Measurements from ENCODE around the gene GPR171. TPM values are rescaled to one million over a fixed set of nuclear protein-coding genes. Genes with fewer than 3 reads are reported as not detected.
"Not testable (repeated sequence)": the region's sequence is repeated elsewhere in the genome, so short reads cannot be mapped to it uniquely, and the experiment has no call there.

Gene GPR171
- total RNA-seq, 1 experiment from 2014 or later = not detected

DNA sequence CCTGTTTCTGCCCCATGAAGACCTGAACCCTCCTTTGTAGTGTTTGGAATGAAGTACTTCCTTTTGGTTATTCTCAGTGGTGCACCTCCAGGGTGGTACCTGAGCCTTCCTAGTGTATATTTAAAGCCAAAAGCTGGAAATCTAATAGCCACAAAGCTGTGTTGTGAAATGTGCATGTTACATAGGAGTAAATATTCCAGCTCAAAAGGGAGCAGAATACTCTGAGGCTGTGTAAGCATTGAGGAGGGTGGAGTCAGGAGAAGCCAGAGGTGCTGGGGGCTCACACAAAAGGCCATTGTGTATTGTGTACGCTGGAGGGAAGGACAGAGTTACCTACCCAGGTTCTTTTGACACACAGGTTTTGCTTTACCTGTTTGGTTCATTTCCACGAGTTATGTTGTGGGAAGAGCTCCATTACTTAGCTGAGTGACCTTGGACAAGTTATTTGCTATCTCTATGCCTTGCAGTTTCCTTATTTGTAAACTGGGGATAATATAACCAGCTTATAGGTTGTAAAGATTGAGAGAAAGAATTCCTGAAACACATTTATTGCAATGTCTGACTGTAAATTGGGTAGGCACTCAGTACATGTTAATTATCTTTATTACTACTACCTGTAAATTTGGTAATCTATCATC, 24.7 kb downstream of the GPR171 start:
- no peak for DNase-seq (ENCODE audit: low spot score)

DNA sequence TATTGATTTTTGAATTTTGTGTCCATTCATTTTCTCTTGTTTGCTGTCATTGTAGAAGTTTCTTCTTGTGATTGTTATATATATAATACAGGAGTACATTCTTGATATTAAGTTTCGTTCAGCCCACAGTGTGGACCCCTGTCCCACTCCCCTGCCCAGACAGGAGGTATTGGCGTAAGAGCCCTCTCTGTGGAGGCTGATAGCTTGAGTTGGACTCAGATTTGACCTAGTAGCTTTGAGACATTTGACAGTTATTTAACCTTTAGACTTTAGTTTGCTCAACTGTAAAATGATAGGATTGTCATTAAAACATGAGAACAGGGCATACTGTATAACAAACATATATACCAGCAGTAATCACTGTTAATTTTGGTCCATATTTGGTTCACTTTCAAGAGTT, 27.1 kb downstream of the GPR171 start:
- DNase-seq (ENCODE audit: low spot score) = no peak

DNA sequence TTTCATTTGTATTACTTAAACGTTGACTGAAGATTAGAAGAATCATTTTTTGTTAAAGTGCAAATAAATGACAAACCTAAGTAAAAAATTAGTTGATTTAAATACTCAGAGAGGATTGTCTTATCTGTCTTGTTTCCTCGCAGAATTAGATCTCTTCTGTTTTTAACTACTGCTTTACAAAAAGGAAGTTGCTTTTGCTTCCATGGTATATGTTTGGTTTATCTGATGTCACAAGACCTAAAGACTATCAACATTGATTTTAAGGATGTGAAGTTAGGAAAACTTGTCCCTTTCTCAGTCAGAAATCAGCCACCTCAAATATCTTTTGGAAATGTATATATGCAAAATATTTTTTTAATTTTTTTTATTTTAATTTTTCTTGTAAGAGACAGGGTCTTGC, 28.7 kb downstream of the GPR171 start:
- no peak for DNase-seq (ENCODE audit: low spot score)

DNA sequence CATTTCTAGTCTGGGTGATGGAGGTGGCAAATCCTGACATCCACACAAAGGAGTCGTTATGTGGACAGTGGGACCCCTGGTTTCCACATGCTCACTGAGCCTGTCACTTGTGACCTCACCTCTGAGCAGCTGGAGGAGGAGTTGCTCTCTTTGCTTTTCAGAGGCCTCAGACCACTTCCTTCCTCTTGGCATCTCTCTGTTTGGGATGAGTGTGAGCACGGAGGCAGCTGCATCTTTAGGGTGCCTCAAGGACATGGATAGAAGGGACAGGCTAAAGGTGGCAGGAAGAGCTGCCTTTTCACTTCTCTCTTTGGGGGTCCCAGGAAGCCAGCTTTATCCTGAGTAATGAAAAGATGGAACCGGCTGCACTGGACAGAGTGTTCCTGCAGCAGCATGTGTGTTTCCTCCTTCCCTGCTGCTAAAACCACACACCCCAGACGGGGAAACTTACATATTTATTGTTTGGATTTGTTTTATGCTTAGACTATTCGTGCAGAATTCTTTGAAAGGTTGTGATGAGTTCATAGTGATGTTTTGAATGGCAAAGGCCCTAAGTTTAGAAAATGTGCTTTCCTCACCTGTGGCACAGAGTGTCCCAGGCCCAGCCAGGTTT, 31.8 kb downstream of the GPR171 start:
- DNase-seq (ENCODE audit: low spot score) = peak; percentile 21

DNA sequence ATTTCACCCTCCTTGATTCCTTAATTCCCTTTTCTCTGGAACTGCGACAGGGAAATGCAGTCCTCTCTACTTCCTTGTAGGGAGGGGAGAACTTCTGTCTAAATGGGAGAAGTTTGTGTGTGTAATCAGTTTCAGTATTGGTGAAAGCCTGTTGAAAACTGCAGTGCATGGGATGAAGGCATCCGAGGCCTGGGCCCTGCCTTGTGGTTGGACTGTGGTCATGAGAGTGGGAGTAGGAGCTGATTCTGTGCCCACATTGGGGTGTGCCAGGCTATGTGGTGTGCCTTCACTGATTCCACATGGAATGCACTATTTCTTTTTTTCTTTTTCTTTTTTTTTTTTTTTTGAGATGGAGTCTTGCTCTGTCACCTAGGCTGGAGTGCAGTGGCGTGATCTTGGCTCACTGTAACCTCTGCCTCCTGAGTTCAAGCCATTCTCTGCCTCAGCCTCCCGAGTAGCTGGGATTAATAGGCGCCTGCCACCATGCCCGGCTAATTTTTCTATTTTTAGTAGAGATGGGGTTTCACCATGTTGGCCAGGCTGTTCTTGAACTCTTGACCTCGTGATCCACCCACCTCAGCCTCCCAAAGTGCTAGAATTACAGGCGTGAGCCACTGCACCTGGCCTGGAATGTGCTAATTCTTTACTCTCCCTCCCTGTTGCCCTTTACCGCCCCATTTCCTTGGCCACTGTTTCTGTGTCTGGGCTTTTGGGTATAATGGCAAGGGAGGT, 32.9 kb downstream of the GPR171 start:
- not testable (repeated sequence) for DNase-seq (ENCODE audit: low spot score)

DNA sequence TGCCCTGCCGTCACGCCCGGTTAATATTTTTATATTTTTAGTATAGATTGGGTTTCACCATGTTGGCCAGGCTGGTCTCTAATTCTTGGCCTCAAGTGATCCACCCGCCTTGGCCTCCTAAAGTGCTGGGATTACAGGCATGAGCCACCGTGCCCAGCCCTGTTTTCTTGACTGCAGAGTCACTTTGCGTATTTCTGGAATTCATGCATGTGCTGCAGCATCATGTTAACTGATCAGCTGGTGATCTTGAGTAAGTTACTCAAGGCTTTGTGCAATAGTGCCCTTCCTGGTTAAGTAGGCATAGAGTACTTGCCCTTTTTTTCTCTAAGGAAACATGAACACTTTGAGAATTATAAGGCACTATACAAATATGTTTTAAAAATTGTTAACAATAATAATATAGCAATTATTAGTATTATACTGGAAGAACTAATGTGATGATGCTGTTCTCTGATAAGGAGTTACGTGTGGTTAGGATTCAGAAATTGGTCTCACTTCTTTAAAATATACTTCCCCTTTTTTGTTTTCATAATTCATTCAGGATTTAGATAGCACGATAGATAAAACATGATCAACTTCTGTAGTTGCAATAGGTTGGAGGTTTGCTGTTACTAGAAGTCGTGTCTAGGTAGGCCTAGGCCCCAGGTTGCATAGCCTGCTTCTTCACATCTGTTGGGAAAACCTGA, 33.6 kb downstream of the GPR171 start:
- no peak for DNase-seq (ENCODE audit: low spot score)

DNA sequence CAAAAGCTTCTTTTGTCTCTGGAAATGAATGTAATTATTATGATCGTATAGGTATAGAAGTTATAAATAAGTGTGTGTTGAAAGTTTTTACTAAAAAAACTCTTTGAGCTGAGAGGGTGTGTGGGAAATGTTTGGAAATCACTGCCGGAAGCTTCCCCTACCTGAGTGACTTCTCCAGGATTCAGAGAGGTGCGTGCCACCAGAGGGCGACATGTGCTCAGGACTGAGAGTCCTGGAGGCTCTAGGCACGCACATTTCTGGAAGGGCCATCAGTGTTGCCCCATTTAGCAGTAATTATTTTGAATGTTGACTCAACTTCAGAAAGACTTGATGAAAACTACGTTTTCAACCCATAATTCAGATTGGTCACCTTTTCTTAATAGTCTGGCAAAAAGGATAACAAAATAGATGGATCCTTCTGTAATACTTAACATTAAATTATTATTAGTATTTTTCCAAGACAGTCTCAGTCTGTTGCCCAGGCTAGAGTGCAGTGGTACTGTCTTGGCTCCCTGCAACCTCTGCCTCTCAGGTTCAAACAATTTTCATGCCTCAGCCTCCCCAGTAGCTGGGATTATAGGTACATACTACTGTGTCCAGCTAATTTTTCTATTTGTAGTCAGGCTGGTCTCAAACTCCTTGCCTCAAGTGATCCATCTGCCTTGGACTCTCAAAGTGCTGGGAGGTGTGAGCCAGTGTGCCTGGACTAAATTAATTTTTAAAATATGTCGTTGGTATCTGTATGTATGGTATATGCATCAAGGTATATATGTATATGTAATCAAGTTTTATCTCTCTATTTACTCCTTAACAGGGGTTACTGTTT, 34.5 kb downstream of the GPR171 start:
- peak; percentile 59 for DNase-seq (ENCODE audit: low spot score)

DNA sequence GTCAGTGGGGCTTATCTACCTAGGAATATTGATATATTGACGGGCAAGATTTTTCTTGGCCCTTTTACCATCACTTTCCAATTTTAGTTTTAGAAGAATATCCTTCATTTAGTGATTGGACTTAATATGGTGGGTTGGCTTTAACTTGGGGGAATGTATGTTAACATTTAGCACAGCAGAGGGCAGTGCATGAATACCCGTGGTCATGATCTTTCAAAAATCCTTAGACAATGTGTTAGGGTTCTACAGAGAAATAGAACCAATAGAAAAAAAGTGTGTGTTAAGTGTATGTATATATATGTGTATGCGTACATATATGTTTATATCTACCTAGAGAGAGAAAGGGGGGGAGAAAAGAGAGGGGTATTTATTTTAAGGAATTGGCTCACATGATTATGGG, 36.9 kb downstream of the GPR171 start:
- DNase-seq (ENCODE audit: low spot score) = no peak

DNA sequence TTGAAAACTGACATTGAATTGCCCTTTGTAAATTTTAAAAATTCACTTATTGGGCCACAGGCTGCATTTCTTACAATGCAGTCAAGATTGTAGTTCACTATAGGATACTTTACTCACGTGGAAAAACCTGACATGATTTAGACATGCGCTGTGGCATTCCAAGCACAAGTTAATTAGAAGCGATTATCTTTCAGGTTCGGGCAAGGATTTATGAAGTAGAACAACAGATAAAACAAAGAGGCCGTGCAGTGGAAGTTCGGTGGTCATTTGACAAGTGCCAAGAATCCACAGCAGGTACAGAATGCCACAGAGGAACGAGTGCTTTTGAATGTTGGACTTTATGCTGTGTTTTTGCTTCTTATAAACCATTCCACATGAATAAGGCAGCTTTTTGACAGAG, 37.8 kb downstream of the GPR171 start:
- DNase-seq (ENCODE audit: low spot score) = no peak

DNA sequence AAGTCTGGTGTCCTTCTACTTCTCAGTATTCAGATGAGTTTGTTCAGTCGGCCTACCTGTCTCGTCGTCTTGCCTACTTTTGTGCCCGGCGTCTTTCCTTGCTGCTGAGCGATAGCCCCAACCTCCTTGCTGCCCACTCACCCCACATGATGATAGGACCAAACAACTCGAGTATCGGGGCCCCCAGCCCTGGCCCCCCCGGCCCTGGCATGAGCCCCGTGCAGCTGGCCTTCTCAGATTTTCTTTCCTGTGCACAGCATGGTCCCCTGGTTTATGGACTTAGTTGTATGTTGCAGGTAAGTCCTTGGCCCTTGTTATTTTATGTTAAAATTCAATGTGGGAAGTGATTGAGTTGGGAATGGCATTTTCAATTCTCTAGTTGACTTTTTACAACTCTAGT, 43.2 kb downstream of the GPR171 start:
- DNase-seq (ENCODE audit: low spot score) = no peak

DNA sequence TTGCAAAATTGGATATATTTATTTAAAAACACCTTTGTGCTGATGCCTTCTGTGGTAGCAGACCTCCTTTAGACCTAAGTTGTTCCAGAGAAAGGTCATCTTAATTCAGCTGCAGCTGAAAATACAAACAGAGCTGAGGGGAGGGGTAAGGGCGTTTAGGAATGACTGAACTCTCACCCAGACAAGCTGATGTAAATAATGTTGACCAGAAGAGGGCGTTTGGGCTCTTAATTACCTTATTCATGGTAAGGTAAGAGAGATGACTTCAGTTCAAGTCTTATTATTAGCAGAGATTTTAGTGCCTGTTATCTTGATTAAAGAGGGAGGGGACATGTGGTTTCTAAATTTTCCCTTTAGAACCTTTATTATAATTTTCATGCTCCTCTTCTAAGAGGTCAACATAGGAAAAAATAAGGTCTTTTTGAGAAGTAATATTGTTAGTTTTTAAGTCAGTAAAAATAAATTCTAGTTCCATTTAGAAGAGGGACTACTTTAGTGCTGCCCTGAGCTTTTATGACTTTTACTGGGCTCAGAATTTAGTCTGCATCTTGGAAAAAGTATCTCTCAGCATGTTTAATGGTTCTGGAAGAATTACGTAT, 46.3 kb downstream of the GPR171 start:
- peak; percentile 72 for DNase-seq (ENCODE audit: low spot score)

DNA sequence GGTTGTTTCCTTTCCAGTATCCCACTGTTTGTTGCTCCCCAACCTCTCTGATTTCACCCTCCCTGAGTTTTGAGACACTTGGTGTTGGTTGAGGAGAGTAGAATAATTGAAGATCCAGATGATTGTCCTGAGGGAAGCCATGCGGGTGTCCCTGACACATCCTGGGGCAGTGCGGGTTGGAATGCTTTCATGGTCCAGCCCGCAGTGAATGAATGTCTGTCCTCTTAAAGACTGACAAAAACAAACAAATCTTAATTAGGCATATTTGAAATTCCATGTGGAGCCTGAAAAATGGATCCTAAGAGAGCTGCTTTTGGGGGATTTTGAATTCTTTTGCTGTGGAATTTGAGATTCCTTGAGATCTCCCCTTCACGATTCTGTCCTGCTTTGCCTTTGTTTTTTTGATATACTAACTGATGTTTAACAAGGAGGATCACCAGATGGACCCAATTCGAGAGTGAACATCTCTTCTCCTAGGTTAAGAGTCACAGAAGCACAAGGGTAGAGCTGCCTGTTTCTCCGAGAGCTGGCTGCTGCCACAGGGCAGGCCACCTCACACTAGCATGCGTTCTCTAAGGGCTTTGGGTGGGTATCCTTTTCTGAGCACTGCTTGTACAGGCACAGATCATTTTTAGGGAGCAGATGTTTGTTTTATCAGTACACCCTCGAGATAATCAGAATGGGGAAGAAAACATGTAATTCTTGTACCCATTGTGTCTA, 47.4 kb downstream of the GPR171 start:
- no peak for DNase-seq (ENCODE audit: low spot score)

DNA sequence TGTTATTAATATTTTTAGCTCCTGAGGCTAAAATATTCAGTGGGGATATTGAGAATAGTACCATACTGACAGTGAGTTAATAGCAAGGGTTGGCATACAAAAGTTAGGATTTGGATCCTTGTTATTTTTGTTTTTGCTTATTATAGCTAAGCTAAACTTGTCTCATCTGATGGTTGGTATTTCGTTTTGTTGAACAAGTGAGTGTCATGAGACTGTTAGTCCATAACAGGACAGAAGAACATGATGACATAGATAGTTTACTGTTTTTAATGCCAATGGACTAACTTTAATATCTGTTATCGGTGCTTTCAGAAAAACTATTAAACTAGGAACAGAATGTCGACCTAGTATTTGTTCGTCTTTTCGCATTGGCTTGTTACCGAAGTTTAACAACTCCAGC, 48.5 kb downstream of the GPR171 start:
- no peak for DNase-seq (ENCODE audit: low spot score)

DNA sequence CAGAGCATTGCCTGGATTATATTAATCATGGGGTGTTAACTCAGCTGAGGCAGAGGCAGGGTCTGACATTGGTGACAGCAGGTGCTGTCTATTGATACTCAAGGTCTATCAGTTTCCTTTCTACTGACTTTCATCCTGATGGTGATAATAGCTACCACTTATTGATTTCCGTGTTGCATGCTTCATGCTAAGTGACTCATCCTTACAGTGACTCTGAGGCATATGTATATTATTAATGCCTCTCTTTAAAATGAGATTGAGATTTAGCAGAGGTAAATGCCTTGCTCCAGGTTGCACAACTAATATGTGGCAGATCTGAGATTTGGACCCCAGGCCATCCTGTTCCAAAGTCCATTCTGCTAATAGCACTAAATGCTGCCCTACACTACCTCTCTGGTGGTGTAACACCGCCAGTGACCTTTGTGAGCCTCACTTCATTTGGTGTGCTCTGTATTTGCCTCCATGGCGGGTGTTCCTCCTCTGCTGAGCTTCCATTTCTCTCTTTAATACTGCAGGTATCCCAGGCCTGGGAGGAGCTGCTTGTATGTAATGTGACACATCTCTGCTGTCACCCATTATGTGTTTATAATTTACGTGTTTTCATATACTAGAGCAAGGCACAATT, 50.4 kb downstream of the GPR171 start:
- DNase-seq (ENCODE audit: low spot score) = no peak

Other genes with a start within 250 kb of the GPR171 start
- not detected in 2 replicates for gene CLRN1, start 230.5 kb downstream of the GPR171 start, total RNA-seq (2014; rRNA removed; shearing (Covaris generic))
- 0.12 TPM in 2 replicates for gene MED12L, start 117.6 kb downstream of the GPR171 start, total RNA-seq (2014; rRNA removed; shearing (Covaris generic))
- 0.03 and 0.05 TPM in 2 replicates for gene P2RY14, start 75.3 kb upstream of the GPR171 start, total RNA-seq (2014; rRNA removed; shearing (Covaris generic))
- gene GPR87, start 113.6 kb upstream of the GPR171 start, total RNA-seq (2014; rRNA removed; shearing (Covaris generic)) = 0.77 TPM in 1 of 2 replicates, not detected in the other
- not detected in 2 replicates for gene P2RY13, start 126.3 kb upstream of the GPR171 start, total RNA-seq (2014; rRNA removed; shearing (Covaris generic))
- not detected in 2 replicates for gene P2RY12, start 181.5 kb upstream of the GPR171 start, total RNA-seq (2014; rRNA removed; shearing (Covaris generic))